DOHH2 (cell line): ENCODE data around the gene DPP7.

ENCODE experiments used
- H3F3A ChIP-seq: fragments of 200-600 bp; sonication (generic), shearing (Covaris generic); 2 replicates; pipeline ENCODE4 v1.6.0; 2016; ENCODE audit warnings: antibody characterized with exemption, mild to moderate bottlenecking; ENCODE audit not compliant: control insufficient read depth, insufficient read depth
- H3K27ac ChIP-seq: fragments of 200-600 bp; sonication (generic); 2 replicates; pipeline ENCODE4 v1.5.1; 2014; ENCODE audit warnings: low read depth, mild to moderate bottlenecking, low read length, moderate library complexity
- H3K27me3 ChIP-seq: fragments of 200-600 bp; sonication (generic); 2 replicates; pipeline ENCODE4 v1.6.1; 2014; ENCODE audit warnings: mild to moderate bottlenecking, low read length, mixed read lengths; ENCODE audit not compliant: control insufficient read depth
- H3K36me3 ChIP-seq: fragments of 200-600 bp; sonication (generic); 2 replicates; pipeline ENCODE4 v1.6.1; 2014; ENCODE audit warnings: mild to moderate bottlenecking, low read length, moderate library complexity, mixed read lengths; ENCODE audit not compliant: control insufficient read depth
- H3K4me1 ChIP-seq: fragments of 200-600 bp; sonication (generic); 2 replicates; pipeline ENCODE4 v1.6.1; 2014; ENCODE audit warnings: mild to moderate bottlenecking, low read length, mixed read lengths; ENCODE audit not compliant: control insufficient read depth
- H3K4me2 ChIP-seq: fragments of 200-600 bp; sonication (generic); 2 replicates; pipeline ENCODE4 v1.6.0; 2014; ENCODE audit warnings: mild to moderate bottlenecking, low read length, moderate library complexity
- H3K4me3 ChIP-seq: fragments of 200-600 bp; sonication (generic); 2 replicates; pipeline ENCODE4 v1.5.1; 2014; ENCODE audit warnings: mild to moderate bottlenecking, low read length, mixed read lengths
- H3K79me2 ChIP-seq: fragments of 200-600 bp; sonication (generic); 2 replicates; pipeline ENCODE4 v1.6.1; 2014; ENCODE audit warnings: mild to moderate bottlenecking, low read length, mixed read lengths; ENCODE audit not compliant: control insufficient read depth
- H3K9me2 ChIP-seq: fragments of 200-600 bp; sonication (generic); replicated peaks from 2 replicates; pipeline ENCODE4 v1.6.1; 2014; ENCODE audit warnings: mild to moderate bottlenecking, low read length, mixed read lengths; ENCODE audit not compliant: control insufficient read depth
- H3K9me3 ChIP-seq: fragments of 200-600 bp; sonication (generic); 2 replicates; pipeline ENCODE4 v1.6.1; 2014; ENCODE audit warnings: antibody characterized with exemption, low read length, mixed read lengths; ENCODE audit not compliant: control insufficient read depth, insufficient read depth
- H4K20me1 ChIP-seq: fragments of 200-600 bp; sonication (generic); 2 replicates; pipeline ENCODE4 v1.6.0; 2014; ENCODE audit warnings: low read depth, mild to moderate bottlenecking, antibody characterized with exemption, low read length, moderate library complexity; ENCODE audit not compliant: control insufficient read depth, insufficient read depth
- CTCF ChIP-seq: fragments of 200-600 bp; sonication (generic); IDR thresholded peaks from one replicate; pipeline ENCODE4 v1.5.1; 2014; ENCODE audit warnings: antibody characterized with exemption, mild to moderate bottlenecking, low read depth, low read length; ENCODE audit not compliant: poor library complexity, severe bottlenecking
- EZH2phosphoT487 ChIP-seq: fragments of 200-600 bp; sonication (generic); IDR thresholded peaks from 2 replicates; pipeline ENCODE4 v1.6.1; 2017; ENCODE audit warnings: borderline replicate concordance, mild to moderate bottlenecking, antibody characterized with exemption, low read length, moderate library complexity, mixed read lengths

DPP7 gene

GRCh38 chr9:137162505-137163364 is 48.2 kb upstream of the DPP7 start:
- no peaks in the 10 kb centered on the region for H3K36me3 ChIP-seq
- peaks cover 32% of the 10 kb centered on the region for H3K27me3 ChIP-seq
- H3K79me2 ChIP-seq: no peaks in the 10 kb centered on the region
- no peaks in the 10 kb centered on the region for H3K9me3 ChIP-seq
- peaks cover 25% of the 10 kb centered on the region for H3K4me1 ChIP-seq
- no peak overlapping the region for H3K27ac ChIP-seq
- no peak overlapping the region for H3K4me2 ChIP-seq
- TF ChIP-seq EZH2phosphoT487 (no peak), CTCF (no peak)
- H3K4me3 ChIP-seq: no peak overlapping the region
- H4K20me1 ChIP-seq: no peaks in the 10 kb centered on the region; the same call in 1 of the 2 replicates
- no peaks in the 10 kb centered on the region for H3K9me2 ChIP-seq
- no peaks in the 10 kb centered on the region for H3F3A ChIP-seq

GRCh38 chr9:137161558-137162486 is 47.3 kb upstream of the DPP7 start:
- Histone ChIP-seq H3K4me1 (peaks cover 34% of the 10 kb centered on the region), H3K79me2 (no peaks in the 10 kb centered on the region), H3K9me2 (no peaks in the 10 kb centered on the region), H3K4me2 (no peak overlapping the region), H3K9me3 (no peaks in the 10 kb centered on the region), H3F3A (no peaks in the 10 kb centered on the region), H3K27ac (no peak overlapping the region), H3K36me3 (no peaks in the 10 kb centered on the region), H3K27me3 (peaks cover 29% of the 10 kb centered on the region), H3K4me3 (no peak overlapping the region), H4K20me1 (no peaks in the 10 kb centered on the region; the same call in 1 of the 2 replicates)
- TF ChIP-seq EZH2phosphoT487: no peak
- TF ChIP-seq CTCF: no peak

DNA sequence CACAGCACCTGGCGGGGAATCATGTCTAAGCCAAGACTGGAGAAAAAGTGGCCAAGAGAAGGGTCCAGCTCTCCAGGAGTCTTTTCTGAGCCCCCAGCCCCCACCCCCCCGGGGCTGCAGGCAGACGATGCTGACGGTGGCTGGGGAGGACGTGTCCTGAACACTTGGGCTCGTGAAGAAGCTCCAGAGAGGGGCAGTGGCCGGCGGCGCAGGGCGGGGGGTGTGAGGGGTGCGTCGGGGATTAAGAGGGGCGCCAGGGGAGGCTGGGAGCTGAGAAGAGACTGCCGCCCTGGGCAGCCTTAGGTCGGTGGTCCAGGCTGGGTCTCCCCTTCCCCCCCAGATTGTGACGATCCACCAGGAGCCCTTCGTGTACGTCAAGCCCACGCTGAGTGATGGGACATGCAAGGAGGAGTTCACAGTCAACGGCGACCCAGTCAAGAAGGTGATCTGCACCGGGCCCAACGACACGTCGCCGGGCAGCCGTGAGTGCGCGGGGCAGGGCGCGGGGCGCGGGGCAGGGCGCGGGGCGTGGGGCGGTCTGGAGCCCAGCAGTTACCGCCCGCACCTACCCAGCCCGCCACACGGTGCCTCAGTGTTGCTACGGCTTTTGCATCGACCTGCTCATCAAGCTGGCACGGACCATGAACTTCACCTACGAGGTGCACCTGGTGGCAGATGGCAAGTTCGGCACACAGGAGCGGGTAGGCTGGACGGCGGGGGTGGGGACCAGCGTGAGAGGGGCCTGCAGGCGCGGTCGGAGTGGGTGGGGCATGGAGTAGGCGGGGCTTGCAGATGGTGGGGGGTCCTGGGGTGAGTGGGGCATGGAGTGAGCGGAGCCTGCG is 46.4 kb upstream of the DPP7 start:
- Histone ChIP-seq H3K9me3 (no peaks in the 10 kb centered on the region), H3K4me2 (no peak overlapping the region), H3K27me3 (peaks cover 24% of the 10 kb centered on the region), H3K4me3 (no peak overlapping the region), H4K20me1 (no peaks in the 10 kb centered on the region; the same call in 1 of the 2 replicates), H3K79me2 (no peaks in the 10 kb centered on the region), H3K4me1 (peaks cover 37% of the 10 kb centered on the region), H3K36me3 (no peaks in the 10 kb centered on the region), H3K9me2 (no peaks in the 10 kb centered on the region), H3K27ac (no peak overlapping the region), H3F3A (no peaks in the 10 kb centered on the region)
- TF ChIP-seq CTCF: no peak
- no peak for TF ChIP-seq EZH2phosphoT487
